Left cardiac atrium (tissue), 4 donors: ENCODE results near the gene OTOP1. TPM values are rescaled to one million over a fixed set of nuclear protein-coding genes. Genes with fewer than 3 reads are reported as not detected.
"Not testable (repeated sequence)": the region's sequence is repeated elsewhere in the genome, so short reads cannot be mapped to it uniquely, and the experiment has no call there.

Source experiments
- ATAC-seq, 2 donors: fragments of 200-7000 bp; cut with Tn5 transposase; one replicate each; pipeline ENCODE4 v1.9.1; 2020; ENCODE audit warnings: mild to moderate bottlenecking in 2 of 2, moderate library complexity in 2 of 2
- DNase-seq: peaks from one replicate; pipeline ENCODE4 v3.0.0-alpha.2; 2020
- intact Hi-C, 2 donors: fragments of 100-400 bp; cut with DNase I; formaldehyde crosslinking; loops; one replicate each; pipeline versions ENCODE4 v1.14.1 to v1.15.1; 2022 to 2023
- long read RNA-seq: library from polyadenylated mRNA; unstranded; transcript quantifications from one replicate; pipeline ENCODE4 v2.0.0, GENCODE V29; 2021
- total RNA-seq, 2 donors: library from RNA; stranded (reverse); fragmentation: NEBNext Ultra II Directional; extraction: Animal tissue kit (Norgen Biotek cat#: 25700); gene quantifications; one replicate each; pipeline ENCODE4 v1.2.1, GENCODE V29; 2021
- donor health status: DM: no; HTN: yes; CAD: no.
- donor health status: DM: no; HTN: yes; CAD: no; lungs with severe emphysema.
- donor health status: DM: yes; HTN: yes; CAD: no.
- donor health status: Dilated cardiomyopathy.

OTOP1 gene, protein sequence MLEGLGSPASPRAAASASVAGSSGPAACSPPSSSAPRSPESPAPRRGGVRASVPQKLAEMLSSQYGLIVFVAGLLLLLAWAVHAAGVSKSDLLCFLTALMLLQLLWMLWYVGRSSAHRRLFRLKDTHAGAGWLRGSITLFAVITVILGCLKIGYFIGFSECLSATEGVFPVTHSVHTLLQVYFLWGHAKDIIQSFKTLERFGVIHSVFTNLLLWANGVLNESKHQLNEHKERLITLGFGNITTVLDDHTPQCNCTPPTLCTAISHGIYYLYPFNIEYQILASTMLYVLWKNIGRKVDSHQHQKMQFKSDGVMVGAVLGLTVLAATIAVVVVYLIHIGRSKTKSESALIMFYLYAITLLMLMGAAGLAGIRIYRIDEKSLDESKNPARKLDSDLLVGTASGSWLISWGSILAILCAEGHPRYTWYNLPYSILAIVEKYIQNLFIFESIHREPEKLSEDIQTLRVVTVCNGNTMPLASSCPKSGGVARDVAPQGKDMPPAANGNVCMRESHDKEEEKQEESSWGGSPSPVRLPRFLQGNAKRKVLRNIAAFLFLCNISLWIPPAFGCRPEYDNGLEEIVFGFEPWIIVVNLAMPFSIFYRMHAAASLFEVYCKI
- not detected for total RNA-seq
- long read RNA-seq, result 0 reads

DNA sequence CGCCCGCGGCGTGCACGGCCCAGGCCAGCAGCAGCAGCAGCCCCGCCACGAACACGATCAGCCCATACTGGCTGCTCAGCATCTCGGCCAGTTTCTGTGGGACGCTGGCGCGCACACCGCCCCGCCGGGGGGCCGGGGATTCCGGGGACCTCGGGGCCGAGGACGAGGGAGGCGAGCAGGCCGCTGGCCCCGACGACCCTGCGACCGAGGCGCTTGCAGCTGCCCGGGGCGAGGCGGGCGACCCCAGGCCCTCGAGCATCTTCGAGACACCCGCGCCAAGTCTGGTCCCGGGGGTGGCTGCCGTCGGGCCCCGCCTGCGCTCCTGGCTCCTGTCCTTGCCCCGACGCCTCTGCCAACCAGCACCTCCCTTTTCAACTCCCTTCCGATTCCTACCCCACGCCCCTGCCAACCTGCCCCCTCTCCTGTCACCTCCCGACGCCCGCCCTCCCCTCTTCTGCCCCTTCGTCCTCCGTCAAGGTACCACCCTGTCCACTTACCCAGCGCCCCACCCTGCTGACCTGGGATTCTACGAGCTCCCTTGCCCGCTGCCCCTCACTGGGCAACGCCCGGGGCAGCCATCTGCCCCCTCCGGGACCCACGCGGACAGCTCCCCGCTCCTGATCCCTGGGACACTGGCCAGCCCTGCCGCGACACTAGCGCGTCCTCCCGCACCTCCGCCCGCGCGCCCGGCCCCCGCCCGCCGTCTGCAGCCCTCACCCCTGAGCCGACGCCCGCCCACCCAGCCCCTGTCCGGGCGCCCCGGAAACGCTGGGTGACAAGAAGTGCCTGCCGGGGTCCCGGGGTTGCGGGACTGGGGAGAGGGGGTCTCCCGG, at the start of gene OTOP1:
TSS of gene OTOP1 (minus strand) at position 324 of the 833 bp plus-strand sequence. CDS start at position 259, 65 bp downstream.
- intact Hi-C loops, result no loop called here
- DNase-seq, result no peak
- ATAC-seq, result no peak

GRCh38 chr4:4274226-4274625, 47.5 kb upstream of the OTOP1 start:
- intact Hi-C loops, result no loop called here
- ATAC-seq (no peak), DNase-seq (no peak)

- ATAC-seq (peak in 1 of 2 donors; percentile 27), DNase-seq (peak; percentile 25)
- intact Hi-C loops, result no loop called here
Observed at GRCh38 chr4:4271912-4272311, 45.2 kb upstream of the OTOP1 start.

DNA sequence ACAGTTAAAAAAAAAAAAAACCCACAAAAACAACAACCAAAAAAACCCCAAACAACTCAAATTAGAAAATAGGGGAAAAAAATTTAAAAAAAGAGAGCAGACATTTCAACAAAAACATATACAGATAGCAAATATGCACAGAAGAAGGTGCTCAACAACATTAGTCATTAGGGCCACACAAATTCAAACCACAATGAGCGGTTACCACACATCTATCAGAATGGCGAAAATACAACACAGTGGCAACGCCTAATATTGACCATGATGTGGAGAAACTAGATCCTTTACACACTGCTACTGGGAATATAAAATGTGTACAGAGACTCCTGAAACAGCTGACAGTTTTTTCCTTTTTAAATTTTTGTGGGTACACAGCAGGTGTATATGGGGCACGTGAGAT, 43.8 kb upstream of the OTOP1 start:
- ATAC-seq, result no peak
- intact Hi-C loops, result no loop called here
- no peak for DNase-seq

- DNase-seq (no peak), ATAC-seq (peak; percentile 61 to 73)
- intact Hi-C loops, result no loop called here
Observed at GRCh38 chr4:4269856-4270255, 43.1 kb upstream of the OTOP1 start.

DNA sequence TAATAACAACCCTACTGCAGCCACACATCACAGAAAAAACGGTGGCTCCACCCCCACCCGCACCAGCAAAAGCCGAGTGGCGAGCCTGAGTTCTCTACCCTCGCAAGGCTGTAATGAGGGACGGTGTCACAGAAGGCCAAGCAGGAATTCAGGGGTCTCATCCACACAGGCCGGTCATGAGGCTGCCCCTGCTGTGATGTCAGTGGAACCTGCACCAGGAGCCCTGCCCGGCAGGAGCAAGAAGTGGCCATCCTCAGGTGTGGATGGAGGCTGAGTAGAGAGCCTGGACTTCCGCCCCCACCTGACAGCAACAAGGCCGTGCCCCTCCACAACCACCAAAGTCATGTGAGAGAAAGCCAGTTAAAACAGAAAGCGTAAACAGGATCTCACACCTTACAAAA, 42.6 kb upstream of the OTOP1 start:
- DNase-seq (no peak), ATAC-seq (peak in 1 of 2 donors; percentile 80)
- intact Hi-C loops, result no loop called here

DNA sequence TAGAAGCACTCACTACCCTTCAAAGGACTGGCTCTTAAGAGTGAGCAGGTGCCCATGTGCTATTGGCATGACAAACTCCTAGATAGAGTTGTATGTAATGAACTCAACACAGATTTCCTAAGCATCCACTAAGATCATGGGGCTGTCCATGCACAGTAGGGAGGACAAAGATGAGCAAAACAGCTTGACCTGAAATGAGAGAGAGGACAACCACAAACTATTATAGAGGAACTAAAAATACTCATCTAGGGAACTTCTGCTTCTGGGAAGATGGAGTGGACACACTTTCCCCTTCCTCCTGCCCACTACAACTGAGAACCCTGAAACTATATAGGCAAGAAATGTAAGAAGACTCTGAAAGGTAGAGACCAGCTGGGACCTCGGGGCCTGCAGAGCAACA, 42.0 kb upstream of the OTOP1 start:
- no peak for DNase-seq
- peak in 1 of 2 donors; percentile 39 for ATAC-seq
- intact Hi-C loops, result no loop called here

- intact Hi-C loops, result no loop called here
- DNase-seq (no peak), ATAC-seq (no peak)
Observed at GRCh38 chr4:4267981-4268380, 41.3 kb upstream of the OTOP1 start.

DNA sequence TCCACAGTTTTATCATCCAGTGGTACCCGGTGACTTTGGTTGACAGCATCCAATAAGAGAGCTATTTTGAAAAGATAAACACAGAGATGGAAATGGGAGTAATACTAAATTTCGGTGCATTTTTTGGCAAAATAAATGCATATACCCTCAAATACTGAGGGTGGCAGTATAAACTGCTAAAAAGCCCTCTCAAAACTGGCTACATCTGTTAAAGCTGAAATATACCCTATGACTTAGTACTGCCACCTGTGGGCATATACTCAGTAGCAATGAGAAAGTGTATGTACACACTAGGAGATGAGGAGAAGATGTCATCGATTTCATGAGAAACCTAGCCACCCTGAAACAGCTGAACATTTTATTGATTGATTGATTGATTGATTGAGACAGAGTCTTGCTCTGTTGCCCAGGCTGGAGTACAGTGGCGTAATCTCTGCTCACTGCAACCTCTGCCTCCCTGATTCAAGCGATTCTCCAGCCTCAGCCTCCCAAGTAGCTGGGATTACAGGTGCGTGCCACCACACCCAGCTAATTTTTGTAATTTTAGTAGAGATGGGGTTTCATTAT, 33.5 kb upstream of the OTOP1 start:
- ATAC-seq (peak in 1 of 2 donors; percentile 67), DNase-seq (no peak)
- intact Hi-C loops, result no loop called here

DNA sequence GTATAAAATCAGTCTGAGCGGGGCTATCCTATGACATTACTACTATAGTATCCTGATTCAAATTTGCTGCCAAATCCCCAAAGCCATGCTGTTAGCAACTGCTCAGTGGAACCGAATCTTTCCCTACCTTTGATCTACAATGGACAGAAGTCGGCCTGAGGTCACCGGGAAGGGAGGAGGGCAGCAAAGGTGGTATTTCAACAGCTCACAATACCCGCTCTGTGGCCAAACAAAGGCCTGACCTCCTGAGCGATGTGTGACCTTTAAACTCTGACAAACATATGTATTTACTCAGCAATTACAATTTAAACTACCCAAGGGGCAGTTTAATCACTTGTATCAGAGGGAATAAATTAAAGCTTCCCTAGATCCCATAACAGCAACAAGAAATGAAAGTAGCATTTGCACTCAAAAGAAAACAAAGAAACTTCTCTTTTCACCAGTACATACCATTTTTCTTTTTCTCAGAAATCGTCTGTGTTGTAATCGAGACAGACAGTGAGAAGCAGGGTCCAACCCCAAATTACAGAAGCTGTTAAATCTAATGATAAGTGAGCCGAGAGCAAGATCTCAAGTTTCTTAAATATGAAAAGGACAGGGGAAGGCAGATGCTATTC, 32.9 kb upstream of the OTOP1 start:
- intact Hi-C loops, result loop anchor here in 1 of 2 donors (5.0 kb wide), 1 partner anchor 173 kb away; no protein-coding TSS in a partner anchor
- ATAC-seq (no peak), DNase-seq (no peak)

DNA sequence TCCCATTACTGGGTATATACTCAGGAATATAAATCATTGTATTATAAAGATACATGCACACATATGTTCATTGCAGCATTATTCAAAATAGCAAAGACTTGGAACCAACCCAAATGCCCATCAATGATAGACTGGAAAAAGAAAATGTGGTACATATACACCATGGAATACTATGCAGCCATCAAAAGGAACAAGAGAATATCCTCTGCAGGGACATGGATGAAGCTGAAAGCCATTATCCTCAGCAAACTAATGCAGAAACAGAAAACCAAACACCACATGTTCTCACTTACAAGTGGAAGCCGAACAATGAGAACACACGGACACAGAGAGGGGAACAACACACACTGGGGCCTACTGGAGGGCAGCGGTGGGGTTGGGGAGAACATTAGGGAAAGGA, 31.0 kb upstream of the OTOP1 start:
- intact Hi-C loops, result loop anchor here in 1 of 2 donors (5.0 kb wide), 1 partner anchor 175 kb away; no protein-coding TSS in a partner anchor
- not testable (repeated sequence) for ATAC-seq, DNase-seq

DNA sequence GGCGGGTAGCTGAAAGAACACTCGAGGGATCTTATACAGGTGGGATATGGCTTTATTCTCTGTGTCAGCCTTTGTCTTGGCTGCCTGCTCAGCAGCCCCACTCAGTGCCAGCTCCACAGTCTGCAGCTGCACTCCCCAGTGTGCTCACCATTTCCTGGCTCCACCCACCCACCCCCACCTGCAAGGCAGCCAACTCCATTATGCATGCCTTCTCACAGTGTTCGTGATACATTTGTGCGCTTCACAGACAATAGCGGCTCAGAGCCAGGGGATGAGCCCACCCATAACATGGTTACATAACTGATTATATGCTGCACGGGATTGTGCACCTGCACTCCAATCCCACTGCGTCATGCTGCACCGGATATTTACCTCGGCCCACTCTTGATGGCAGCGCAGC, 30.1 kb upstream of the OTOP1 start:
- peak in 1 of 2 donors; percentile 53 for ATAC-seq
- intact Hi-C loops, result loop anchor here in 1 of 2 donors (5.0 kb wide), 1 partner anchor 176 kb away; no protein-coding TSS in a partner anchor
- DNase-seq, result peak; percentile 43

DNA sequence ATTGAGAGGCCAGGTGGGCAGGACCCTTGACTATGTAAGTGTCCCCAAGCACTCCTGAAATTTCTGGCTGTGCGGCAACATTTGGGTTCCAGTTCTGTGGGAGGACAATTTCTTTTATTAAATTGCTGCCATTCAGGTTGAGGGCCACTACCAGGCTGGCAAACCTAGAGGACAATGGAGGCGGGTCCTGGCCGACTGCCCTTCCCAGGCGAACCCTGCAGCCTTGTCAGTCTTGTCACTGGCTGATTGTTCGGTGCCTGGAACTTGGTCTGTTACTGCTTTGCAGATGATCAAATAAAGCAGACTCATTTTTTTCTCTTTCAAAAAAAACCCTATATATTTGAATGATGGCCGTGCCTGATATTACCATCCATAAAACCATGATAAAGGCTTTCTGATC, 27.9 kb upstream of the OTOP1 start:
- DNase-seq (no peak), ATAC-seq (no peak)
- intact Hi-C loops, result loop anchor here (5.0 kb wide), 2 partner anchors 83 to 178 kb away; no protein-coding TSS in a partner anchor

DNA sequence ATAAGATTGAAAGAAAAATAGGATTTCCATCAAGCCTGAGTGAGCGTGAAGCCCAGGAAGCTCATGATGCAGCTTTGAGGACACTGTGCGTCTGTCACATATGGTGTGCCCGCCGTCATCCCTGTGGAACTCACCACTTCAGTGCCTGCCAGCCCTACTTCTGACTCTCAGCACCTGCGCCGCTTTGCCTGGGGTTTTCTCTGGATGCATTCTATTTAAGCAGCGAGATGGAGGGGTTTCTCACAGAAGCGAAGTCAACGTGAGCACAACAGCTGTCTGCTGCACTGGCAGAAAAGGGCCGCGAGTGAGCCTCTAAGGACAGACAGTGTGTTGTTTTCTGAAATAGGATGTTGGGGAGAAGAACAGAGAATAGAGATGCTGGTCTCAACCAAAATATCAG, 27.5 kb upstream of the OTOP1 start:
- intact Hi-C loops, result loop anchor here in 1 of 2 donors (5.0 kb wide), 1 partner anchor 83 kb away; no protein-coding TSS in a partner anchor
- no peak for ATAC-seq
- no peak for DNase-seq

- ATAC-seq (no peak), DNase-seq (no peak)
- intact Hi-C loops, result loop anchor here in 1 of 2 donors (5.0 kb wide), 1 partner anchor 87 kb away; no protein-coding TSS in a partner anchor
Observed at GRCh38 chr4:4249866-4250265, 23.1 kb upstream of the OTOP1 start.

DNA sequence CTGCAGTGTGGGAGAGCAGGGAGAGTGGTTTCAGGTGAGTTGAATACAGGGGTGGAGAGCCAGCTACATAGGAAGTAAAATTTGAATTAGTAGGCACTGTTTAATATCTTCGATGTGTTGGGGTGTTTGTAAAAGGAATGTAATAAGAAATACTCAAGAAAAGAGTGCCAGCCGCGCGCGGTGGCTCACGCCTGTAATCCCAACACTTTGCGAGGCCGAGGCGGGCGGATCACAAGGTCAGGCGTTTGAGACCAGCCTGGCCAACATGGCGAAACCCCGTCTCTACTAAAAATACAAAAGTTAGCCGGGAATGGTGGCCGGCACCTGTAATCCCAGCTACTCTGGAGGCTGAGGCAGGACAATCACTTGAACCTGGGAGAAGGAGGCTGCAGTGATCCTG, 22.6 kb upstream of the OTOP1 start:
- intact Hi-C loops, DNase-seq, ATAC-seq: not testable (repeated sequence)

- DNase-seq (no peak), ATAC-seq (no peak)
- intact Hi-C loops, result no loop called here
Observed at GRCh38 chr4:4248885-4249203, 22.1 kb upstream of the OTOP1 start.

- DNase-seq (peak; percentile 94), ATAC-seq (peak; percentile 98)
- intact Hi-C loops, result no loop called here
Observed at GRCh38 chr4:4248029-4248884, 21.5 kb upstream of the OTOP1 start, which contains the start of gene TMEM128. TMEM128 (minus strand) TSS chr4:4248223; CDS start chr4:4248202, 21 bp downstream.
